ENCODE results near the gene DYNC1LI2. TPM values are rescaled to one million over a fixed set of nuclear protein-coding genes. Genes with fewer than 3 reads are reported as not detected.
"Not testable (repeated sequence)": the region's sequence is repeated elsewhere in the genome, so short reads cannot be mapped to it uniquely, and the experiment has no call there.

DYNC1LI2 gene
- total RNA-seq, 2 experiments from 2014 or later, result 56.5 to 63.1 TPM

DNA sequence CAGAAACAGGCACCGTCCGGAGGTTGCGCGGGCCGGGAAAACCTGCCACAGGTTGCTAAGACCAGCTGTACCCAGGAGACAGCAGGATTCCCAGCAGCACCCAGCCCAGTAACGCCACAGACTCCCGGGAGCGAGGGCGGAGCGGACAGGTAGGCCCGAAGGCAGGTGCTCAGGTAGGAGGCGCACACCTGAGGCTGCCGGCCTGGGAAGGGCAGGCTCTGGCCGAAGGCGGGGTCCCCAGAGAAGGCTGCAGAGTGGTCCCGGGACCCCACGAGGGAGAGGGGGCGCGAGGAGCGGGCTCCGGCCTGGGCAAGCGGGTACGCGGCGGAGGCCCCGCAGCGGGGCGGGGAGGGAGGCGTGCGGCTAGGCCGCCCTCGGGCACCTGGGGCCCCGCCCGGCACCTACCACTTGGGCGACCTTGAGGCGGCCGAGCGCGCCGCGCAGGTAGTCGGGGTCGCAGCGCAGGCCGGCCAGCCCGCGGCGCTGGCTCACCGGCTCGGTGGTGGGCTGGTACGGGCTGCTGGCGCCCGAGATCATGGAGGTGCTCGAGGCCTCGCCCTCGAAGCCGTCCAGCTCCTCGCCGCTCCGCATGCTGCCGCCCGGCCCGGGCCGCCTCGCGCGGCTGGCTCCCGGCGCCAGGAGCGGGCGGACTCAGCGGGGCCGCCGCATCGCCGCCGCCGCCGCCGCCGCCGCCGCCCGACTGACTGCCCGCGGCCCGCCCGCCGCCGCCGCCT, 55.3 kb downstream of the DYNC1LI2 start:
- no peak overlapping the region for H3K27ac Mint-ChIP-seq
- peaks cover 38% of the 10 kb centered on the region for H3K27me3 Mint-ChIP-seq (ENCODE audit: low read depth)
- H3K36me3 Mint-ChIP-seq (ENCODE audit: low read depth), result no peaks in the 10 kb centered on the region
- H3K4me3 Mint-ChIP-seq, result peak overlapping the region; percentile 67
- DNase-seq, result peak; percentile 32
- H3K9me3 Mint-ChIP-seq (ENCODE audit: insufficient read depth), result no peaks in the 10 kb centered on the region
- peaks cover 23% of the 10 kb centered on the region for H3K4me1 Mint-ChIP-seq (ENCODE audit: low read depth)
- ATAC-seq, result peak; percentile 57
- CTCF ChIA-PET, result interaction anchor here (1.0 to 4.2 kb wide), 6 partner anchors 32 to 289 kb away, joined by 3 to 12 read pairs (median 4); partner anchors contain the start of gene NAE1
- POLR2A ChIA-PET, result interaction anchor here (0.5 to 1.0 kb wide), 2 partner anchors 134 to 143 kb away, joined by 3 to 4 read pairs; no protein-coding TSS in a partner anchor

- no peak overlapping the region for H3K27ac Mint-ChIP-seq
- H3K9me3 Mint-ChIP-seq (ENCODE audit: insufficient read depth), result no peaks in the 10 kb centered on the region
- ChIA-PET POLR2A (interaction anchor here (0.5 to 1.0 kb wide), 2 partner anchors 134 to 143 kb away, joined by 3 to 4 read pairs; no protein-coding TSS in a partner anchor), CTCF (interaction anchor here (1.0 to 4.2 kb wide), 4 partner anchors 32 to 288 kb away, joined by 3 to 12 read pairs (median 6); no protein-coding TSS in a partner anchor)
- H3K27me3 Mint-ChIP-seq (ENCODE audit: low read depth), result peaks cover 35% of the 10 kb centered on the region
- no peaks in the 10 kb centered on the region for H3K36me3 Mint-ChIP-seq (ENCODE audit: low read depth)
- H3K4me3 Mint-ChIP-seq, result peak overlapping the region; percentile 67
- peaks cover 19% of the 10 kb centered on the region for H3K4me1 Mint-ChIP-seq (ENCODE audit: low read depth)
- ATAC-seq, result no peak
- no peak for DNase-seq
Observed at GRCh38 chr16:66695471-66695934, 55.9 kb downstream of the DYNC1LI2 start.

DNA sequence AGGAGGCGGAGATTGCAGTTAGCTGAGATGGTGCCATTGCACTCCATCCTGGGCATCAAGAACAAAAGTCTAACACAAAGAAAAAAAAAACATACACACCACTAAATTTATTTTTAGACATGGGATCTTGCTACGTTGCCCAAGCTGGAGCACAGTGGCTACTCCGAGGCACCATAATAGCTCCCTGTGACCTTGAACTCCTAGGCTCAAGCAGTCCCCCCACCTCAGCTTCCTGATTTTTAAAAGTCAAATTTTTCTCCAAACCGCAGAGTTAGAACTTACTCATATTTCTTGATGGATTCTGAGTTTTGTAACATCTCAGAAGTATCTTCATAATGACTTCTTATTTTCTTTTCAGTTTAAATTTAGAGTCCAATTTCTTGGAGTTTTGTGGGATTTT, 58.3 kb downstream of the DYNC1LI2 start:
- Mint-ChIP-seq H3K4me1 (ENCODE audit: low read depth) (peaks cover 19% of the 10 kb centered on the region), H3K27ac (no peak overlapping the region), H3K36me3 (ENCODE audit: low read depth) (no peaks in the 10 kb centered on the region), H3K27me3 (ENCODE audit: low read depth) (peaks cover 30% of the 10 kb centered on the region), H3K4me3 (no peak overlapping the region), H3K9me3 (ENCODE audit: insufficient read depth) (no peaks in the 10 kb centered on the region)
- CTCF ChIA-PET, result interaction anchor here (0.6 to 1.0 kb wide), 2 partner anchors 35 to 111 kb away, joined by 3 read pairs; no protein-coding TSS in a partner anchor
- ATAC-seq (no peak), DNase-seq (no peak)
- POLR2A ChIA-PET, result no interaction called here

GRCh38 chr16:66692341-66692740, 59.1 kb downstream of the DYNC1LI2 start:
- no peaks in the 10 kb centered on the region for H3K36me3 Mint-ChIP-seq (ENCODE audit: low read depth)
- no peak for DNase-seq
- H3K9me3 Mint-ChIP-seq (ENCODE audit: insufficient read depth), result no peaks in the 10 kb centered on the region
- no peak overlapping the region for H3K4me3 Mint-ChIP-seq
- H3K27ac Mint-ChIP-seq, result no peak overlapping the region
- ATAC-seq, result no peak
- ChIA-PET POLR2A (no interaction called here), CTCF (interaction anchor here (1.0 kb wide), 1 partner anchor 36 kb away, joined by 3 read pairs; no protein-coding TSS in a partner anchor)
- peaks cover 18% of the 10 kb centered on the region for H3K4me1 Mint-ChIP-seq (ENCODE audit: low read depth)
- peaks cover 26% of the 10 kb centered on the region for H3K27me3 Mint-ChIP-seq (ENCODE audit: low read depth)

DNA sequence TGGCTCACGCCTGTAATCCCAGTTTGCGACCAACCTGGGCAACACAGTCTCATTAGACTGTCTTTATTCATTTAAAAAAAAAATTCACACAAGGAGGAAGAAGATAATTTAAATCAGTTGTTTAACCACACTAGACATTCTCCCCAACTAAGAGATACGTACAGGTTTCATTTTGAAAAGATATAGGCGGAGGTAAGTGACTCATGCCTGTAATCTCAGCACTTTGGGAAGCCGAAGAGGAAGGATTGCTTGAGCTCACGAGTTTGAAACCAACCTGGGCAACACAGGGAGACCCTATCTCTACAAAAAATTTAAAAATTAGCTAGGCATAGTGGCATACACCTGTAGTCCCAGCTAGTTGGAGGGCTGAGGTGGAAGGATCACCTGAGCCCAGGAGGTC, 60.2 kb downstream of the DYNC1LI2 start:
- POLR2A ChIA-PET, result no interaction called here
- Mint-ChIP-seq H3K4me3 (no peak overlapping the region), H3K4me1 (ENCODE audit: low read depth) (peaks cover 13% of the 10 kb centered on the region)

DNA sequence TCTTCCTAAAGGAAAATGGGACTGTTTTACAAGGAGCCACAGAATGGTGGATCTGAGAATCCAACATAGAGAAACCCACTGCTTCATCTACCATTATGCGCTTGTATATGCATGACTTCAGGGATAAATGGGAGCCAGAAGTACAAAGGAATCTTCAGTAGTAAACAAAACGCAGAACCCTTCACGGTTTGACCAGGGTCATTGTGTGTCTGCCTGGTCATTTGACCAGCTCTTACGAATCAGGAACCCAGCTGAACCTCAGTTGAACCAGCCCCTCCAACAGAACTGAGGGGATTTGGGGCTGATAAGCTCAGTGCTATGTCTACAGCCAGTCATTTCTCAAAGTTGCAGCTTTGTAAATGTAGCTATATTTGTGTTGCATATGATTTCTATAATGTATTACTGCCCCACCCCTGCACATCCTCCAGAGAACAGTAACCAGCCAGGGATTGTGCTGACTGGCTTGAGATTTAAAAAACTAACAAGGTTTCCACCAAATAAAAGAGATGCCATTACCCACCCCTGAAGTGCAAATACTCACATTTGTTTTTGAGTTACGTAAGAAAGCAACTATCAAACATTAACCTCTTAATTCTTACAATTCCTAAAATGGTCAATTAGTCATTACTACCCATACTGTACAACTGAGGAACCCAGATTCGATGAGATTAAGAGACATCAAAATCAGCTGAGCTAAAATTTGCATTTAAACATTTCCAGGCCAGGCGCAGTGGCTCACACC, 61.1 kb downstream of the DYNC1LI2 start:
- no peak overlapping the region for H3K4me3 Mint-ChIP-seq
- H3K4me1 Mint-ChIP-seq (ENCODE audit: low read depth), result peaks cover 7% of the 10 kb centered on the region
- no peaks in the 10 kb centered on the region for H3K36me3 Mint-ChIP-seq (ENCODE audit: low read depth)
- POLR2A ChIA-PET, result interaction anchor here (1.0 kb wide), 1 partner anchor 19 kb away, joined by 4 read pairs; no protein-coding TSS in a partner anchor
- no peaks in the 10 kb centered on the region for H3K9me3 Mint-ChIP-seq (ENCODE audit: insufficient read depth)
- H3K27ac Mint-ChIP-seq, result no peak overlapping the region
- peaks cover 19% of the 10 kb centered on the region for H3K27me3 Mint-ChIP-seq (ENCODE audit: low read depth)
- DNase-seq (no peak), ATAC-seq (no peak)
- CTCF ChIA-PET, result interaction anchor here (0.6 to 1.5 kb wide), 4 partner anchors 22 to 177 kb away, joined by 3 to 4 read pairs (median 4); no protein-coding TSS in a partner anchor

More for the DNA sequence above, 60.2 kb downstream of the DYNC1LI2 start:
- ATAC-seq, result no peak
- H3K36me3 Mint-ChIP-seq (ENCODE audit: low read depth), result no peaks in the 10 kb centered on the region
- H3K27ac Mint-ChIP-seq, result no peak overlapping the region
- CTCF ChIA-PET, result interaction anchor here (0.8 to 1.5 kb wide), 3 partner anchors 40 to 177 kb away, joined by 3 to 5 read pairs (median 4); no protein-coding TSS in a partner anchor
- H3K27me3 Mint-ChIP-seq (ENCODE audit: low read depth), result peaks cover 24% of the 10 kb centered on the region
- no peaks in the 10 kb centered on the region for H3K9me3 Mint-ChIP-seq (ENCODE audit: insufficient read depth)
- DNase-seq, result no peak

DNA sequence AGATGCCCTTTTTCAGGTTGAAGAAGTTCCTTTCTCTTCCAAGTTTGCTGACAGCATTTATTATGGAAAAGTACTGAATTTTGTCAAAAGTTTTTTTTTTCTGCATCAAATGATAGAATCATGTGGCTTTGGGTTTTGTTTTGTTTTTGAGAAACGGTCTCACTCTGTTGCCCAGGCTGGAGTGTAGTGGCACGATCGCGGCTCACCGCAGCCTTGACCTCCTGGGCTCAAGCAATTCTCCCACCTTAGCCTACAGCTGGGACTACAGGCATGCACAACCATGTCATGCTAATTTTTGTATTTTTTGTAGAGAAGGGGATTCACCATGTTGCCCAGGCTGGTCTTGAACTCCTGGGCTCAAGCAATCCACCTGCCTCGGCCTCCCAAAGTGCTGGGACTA, 62.1 kb downstream of the DYNC1LI2 start:
- CTCF ChIA-PET, result interaction anchor here (1.0 kb wide), 1 partner anchor 81 kb away, joined by 4 read pairs; no protein-coding TSS in a partner anchor
- ATAC-seq, result no peak

DNA sequence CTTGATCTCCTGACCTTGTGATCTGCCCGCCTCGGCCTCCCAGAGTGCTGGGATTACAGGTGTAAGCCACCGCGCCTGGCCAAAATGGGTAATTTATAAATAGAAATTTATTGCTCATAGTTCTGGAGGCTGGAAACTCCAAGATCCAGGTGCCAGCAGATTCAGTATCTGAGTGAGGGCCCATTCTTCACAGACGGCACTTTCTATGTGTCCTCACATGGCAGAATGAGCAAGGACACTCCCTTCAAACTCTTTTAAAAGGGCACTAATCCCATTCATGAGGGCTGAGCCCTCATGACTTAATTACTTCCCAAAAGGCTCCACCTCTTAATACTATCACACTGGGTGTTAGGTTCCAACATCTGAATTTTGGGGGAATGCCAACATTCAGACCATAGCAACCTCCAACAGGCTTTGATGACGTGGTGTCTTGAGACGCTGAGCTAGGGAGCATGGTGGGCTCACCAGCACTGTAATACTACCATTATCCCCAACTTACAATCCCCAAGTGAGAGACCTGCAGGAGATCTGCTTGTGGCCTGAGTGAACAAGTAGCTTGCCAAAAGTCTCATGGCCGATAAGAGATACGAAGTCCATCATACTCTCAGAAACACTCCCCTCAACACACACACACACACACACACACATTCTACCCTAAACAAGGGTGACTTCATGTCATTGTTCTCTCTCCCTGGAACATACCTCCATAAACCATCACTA, 63.3 kb downstream of the DYNC1LI2 start:
- H3K27ac Mint-ChIP-seq, result no peak overlapping the region
- ATAC-seq (no peak), DNase-seq (no peak)
- no peak overlapping the region for H3K4me3 Mint-ChIP-seq
- CTCF ChIA-PET, result no interaction called here
- H3K27me3 Mint-ChIP-seq (ENCODE audit: low read depth), result peaks cover 6% of the 10 kb centered on the region
- H3K9me3 Mint-ChIP-seq (ENCODE audit: insufficient read depth), result no peaks in the 10 kb centered on the region
- no peaks in the 10 kb centered on the region for H3K36me3 Mint-ChIP-seq (ENCODE audit: low read depth)
- no peaks in the 10 kb centered on the region for H3K4me1 Mint-ChIP-seq (ENCODE audit: low read depth)
- POLR2A ChIA-PET, result no interaction called here

More for the DNA sequence above, 62.1 kb downstream of the DYNC1LI2 start:
- POLR2A ChIA-PET, result interaction anchor here (0.6 kb wide), 1 partner anchor 23 kb away, joined by 5 read pairs; no protein-coding TSS in a partner anchor
- peaks cover 12% of the 10 kb centered on the region for H3K27me3 Mint-ChIP-seq (ENCODE audit: low read depth)
- H3K4me1 Mint-ChIP-seq (ENCODE audit: low read depth), result no peaks in the 10 kb centered on the region
- no peak overlapping the region for H3K27ac Mint-ChIP-seq
- H3K9me3 Mint-ChIP-seq (ENCODE audit: insufficient read depth), result no peaks in the 10 kb centered on the region
- no peak overlapping the region for H3K4me3 Mint-ChIP-seq
- H3K36me3 Mint-ChIP-seq (ENCODE audit: low read depth), result no peaks in the 10 kb centered on the region
- no peak for DNase-seq

GRCh38 chr16:66685501-66686115, 65.8 kb downstream of the DYNC1LI2 start:
- DNase-seq; H3K9me3 Mint-ChIP-seq (ENCODE audit: insufficient read depth); H3K4me1 Mint-ChIP-seq (ENCODE audit: low read depth); ATAC-seq; H3K27ac Mint-ChIP-seq; H3K4me3 Mint-ChIP-seq; POLR2A ChIA-PET; H3K36me3 Mint-ChIP-seq (ENCODE audit: low read depth); H3K27me3 Mint-ChIP-seq (ENCODE audit: low read depth): not testable (repeated sequence)
- CTCF ChIA-PET, result interaction anchor here (1.3 kb wide), 1 partner anchor 12 kb away, joined by 3 read pairs; no protein-coding TSS in a partner anchor

DNA sequence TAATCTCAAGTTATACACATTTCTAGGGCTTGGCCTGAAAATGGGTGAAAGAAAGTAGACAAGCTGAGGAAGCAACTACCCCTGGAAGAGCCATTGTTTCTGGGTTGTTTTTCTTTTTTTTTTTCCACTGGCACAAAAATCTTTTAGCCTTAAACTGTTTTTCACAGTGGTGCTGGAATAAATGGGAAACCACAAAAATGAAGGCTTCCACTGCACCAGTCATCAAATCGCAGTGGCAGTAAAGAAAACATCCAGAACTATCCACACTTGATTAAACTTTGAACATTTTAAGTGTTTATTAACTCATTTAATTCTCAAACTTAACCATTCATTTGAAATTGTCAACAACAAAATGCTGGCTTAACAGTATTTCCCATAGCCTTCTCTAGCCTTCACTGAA, 69.1 kb downstream of the DYNC1LI2 start:
- no peak overlapping the region for H3K27ac Mint-ChIP-seq
- CTCF ChIA-PET, result no interaction called here

GRCh38 chr16:66681676-66682075, 69.7 kb downstream of the DYNC1LI2 start:
- ATAC-seq, result no peak
- ChIA-PET POLR2A (no interaction called here), CTCF (no interaction called here)
- H3K27ac Mint-ChIP-seq, result no peak overlapping the region
- DNase-seq, result no peak
- H3K4me1 Mint-ChIP-seq (ENCODE audit: low read depth), result no peaks in the 10 kb centered on the region
- no peaks in the 10 kb centered on the region for H3K27me3 Mint-ChIP-seq (ENCODE audit: low read depth)
- H3K9me3 Mint-ChIP-seq (ENCODE audit: insufficient read depth), result no peaks in the 10 kb centered on the region
- no peaks in the 10 kb centered on the region for H3K36me3 Mint-ChIP-seq (ENCODE audit: low read depth)
- H3K4me3 Mint-ChIP-seq, result no peak overlapping the region

More for the DNA sequence above, 69.1 kb downstream of the DYNC1LI2 start:
- Mint-ChIP-seq H3K36me3 (ENCODE audit: low read depth) (no peaks in the 10 kb centered on the region), H3K4me3 (no peak overlapping the region), H3K4me1 (ENCODE audit: low read depth) (no peaks in the 10 kb centered on the region), H3K27me3 (ENCODE audit: low read depth) (no peaks in the 10 kb centered on the region), H3K9me3 (ENCODE audit: insufficient read depth) (no peaks in the 10 kb centered on the region)
- POLR2A ChIA-PET, result no interaction called here
- ATAC-seq, result no peak
- DNase-seq, result no peak
